ENCODE measurements around the gene ZNF763.
"Not testable (repeated sequence)": the region's sequence is repeated elsewhere in the genome, so short reads cannot be mapped to it uniquely, and the experiment has no call there.

Gene ZNF763
- 1.0 to 2.5 (median 1.7) reads per million in 3 donors for total RNA-seq

DNA sequence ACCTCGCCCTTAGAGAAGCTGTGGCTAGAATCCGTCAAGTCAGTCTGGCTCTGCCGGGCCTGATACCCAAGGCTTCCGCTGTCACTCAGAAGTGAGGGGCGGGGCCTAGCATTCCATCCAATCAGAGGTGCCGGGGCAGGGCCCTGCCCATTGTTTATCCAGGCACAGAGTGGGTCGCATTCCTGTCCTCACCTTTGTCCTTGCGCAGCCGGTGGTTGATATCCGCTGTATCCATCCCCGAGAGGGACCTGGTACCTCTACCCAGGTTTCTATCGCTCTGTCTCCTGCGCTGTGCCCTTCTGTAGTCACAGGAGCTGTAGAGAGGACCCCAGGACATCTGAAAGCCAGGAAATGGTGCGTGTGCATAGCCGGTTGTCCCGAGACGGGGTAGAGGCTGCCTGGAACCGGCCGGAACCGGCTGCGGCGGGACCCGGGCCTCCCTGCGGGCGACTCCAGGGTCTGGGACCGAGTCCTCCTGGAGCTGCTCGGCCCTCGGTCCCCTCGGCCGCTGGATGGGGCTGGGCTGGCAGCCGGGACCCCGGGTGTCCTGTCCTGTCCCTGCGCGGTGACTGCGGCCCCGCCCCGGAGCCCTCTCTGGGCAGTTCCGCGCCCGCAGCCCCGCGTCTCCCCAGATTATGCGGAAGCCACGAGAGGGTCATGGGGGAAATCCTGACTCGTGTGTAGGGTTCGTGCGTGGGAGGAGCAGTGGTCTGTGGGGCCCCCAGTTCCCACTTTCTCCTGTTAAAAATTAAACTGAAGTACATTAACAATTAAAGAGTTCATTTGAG, at the start of gene ZNF763:
Gene ZNF763, plus strand, starts transcription at position 183 of the 788 bp plus-strand sequence. Its CDS starts 169 bp downstream, at position 352.
- Histone ChIP-seq H3K27ac (ENCODE audit: insufficient read depth, low read length, poor library complexity, severe bottlenecking) (peak within 1 kb of the TSS; percentile 88), H3K9me3 (ENCODE audit: control insufficient read depth, low read length) (no peaks in the 10 kb centered on the region), H3K36me3 (ENCODE audit: control insufficient read depth, insufficient read depth, low read length) (no peaks in the 10 kb centered on the region), H3K27me3 (replicated peaks; ENCODE audit: control insufficient read depth, insufficient read depth, low read length, poor library complexity, severe bottlenecking) (no peaks in the 10 kb centered on the region), H3K4me1 (ENCODE audit: control insufficient read depth, insufficient read depth, low read length, poor library complexity, severe bottlenecking) (peaks cover 11% of the 10 kb centered on the region), H3K4me3 (ENCODE audit: insufficient read depth, low read depth, low read length, poor library complexity, severe bottlenecking) (peak within 1 kb of the TSS; percentile 70)
- peak; percentile 78 to 86 (median 80) for DNase-seq

DNA sequence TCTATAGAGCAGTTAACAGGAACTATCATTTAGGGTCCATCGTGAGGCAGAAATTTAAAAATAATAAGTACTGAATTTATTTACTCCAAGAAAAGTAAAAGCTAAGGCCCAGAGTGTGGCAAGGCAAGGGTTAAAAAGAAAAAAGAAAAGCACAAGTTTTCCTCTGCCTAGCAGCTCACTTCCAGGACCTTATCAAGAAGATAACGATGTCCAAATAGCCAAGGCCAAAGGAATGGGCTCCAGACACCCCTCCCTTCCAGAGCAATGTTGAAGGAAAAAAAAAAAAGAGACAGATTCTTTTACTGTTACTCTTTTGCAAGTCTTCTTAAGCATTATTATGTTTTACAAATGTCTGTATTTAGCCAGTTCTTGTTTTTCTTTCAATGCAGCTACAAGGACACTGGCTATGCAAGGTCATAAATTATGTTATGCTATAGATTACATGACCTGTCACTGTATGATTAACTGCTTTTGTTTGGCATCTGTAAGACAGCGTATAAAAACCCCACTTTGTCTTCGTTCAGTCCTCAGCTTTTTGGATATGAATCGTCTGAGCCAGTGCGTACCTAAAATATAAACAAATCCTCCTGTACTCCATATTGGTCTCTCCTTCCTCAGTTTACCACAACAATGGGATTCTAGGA, 42.9 kb upstream of the ZNF763 start:
- Histone ChIP-seq H3K9me3 (ENCODE audit: control insufficient read depth, low read length) (no peaks in the 10 kb centered on the region), H3K27me3 (replicated peaks; ENCODE audit: control insufficient read depth, insufficient read depth, low read length, poor library complexity, severe bottlenecking) (no peaks in the 10 kb centered on the region), H3K4me1 (ENCODE audit: control insufficient read depth, insufficient read depth, low read length, poor library complexity, severe bottlenecking) (peaks cover 12% of the 10 kb centered on the region)

DNA sequence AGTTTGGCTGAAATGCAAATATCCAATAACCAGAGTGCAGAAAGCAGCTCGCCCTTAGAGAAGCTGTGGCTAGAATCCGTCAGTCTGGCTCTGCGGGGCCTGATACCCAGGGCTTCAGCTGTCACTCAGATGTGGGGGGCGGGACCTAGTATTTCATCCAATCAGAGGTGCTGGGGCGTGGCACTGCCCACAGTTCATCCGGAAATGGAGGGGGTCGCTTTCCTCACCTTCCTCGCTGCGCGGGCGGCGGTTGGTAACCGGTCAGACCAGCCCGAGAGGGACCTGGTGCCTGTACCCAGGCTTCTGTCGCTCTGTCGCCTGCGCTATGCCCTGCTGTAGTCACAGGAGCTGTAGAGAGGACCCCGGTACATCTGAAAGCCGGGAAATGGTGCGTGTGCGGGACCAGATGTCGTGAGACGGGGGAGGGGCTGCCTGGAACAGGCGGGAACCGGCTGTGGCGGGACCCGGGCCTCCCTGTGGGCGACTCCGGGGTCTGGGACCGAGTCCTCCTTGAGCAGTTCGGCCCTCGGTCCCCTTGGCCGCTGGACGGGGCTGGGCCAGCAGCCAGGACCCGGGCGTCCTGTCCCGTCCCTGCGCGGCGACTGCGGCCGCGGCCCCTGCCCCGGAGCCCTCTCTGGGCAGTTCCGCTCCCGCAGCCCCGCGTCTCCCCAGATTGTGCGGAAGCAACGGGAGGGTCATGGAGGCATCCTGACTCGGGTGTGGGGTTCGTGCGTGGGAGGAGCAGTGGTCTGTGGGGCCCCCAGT, 39.8 kb upstream of the ZNF763 start, which contains the start of gene ZNF700:
Gene ZNF700, plus strand, starts transcription at position 222 of the 765 bp plus-strand sequence. Its CDS starts 104 bp downstream, at position 326.
- H3K9me3 ChIP-seq (ENCODE audit: control insufficient read depth, low read length): no peaks in the 10 kb centered on the region
- H3K4me1 ChIP-seq (ENCODE audit: control insufficient read depth, insufficient read depth, low read length, poor library complexity, severe bottlenecking): peaks cover 12% of the 10 kb centered on the region

More for the DNA sequence above, 42.9 kb upstream of the ZNF763 start:
- H3K36me3 ChIP-seq (ENCODE audit: control insufficient read depth, insufficient read depth, low read length): no peaks in the 10 kb centered on the region
- H3K4me3 ChIP-seq (ENCODE audit: insufficient read depth, low read depth, low read length, poor library complexity, severe bottlenecking): no peak overlapping the region
- no peak overlapping the region for H3K27ac ChIP-seq (ENCODE audit: insufficient read depth, low read length, poor library complexity, severe bottlenecking)
- no peak for DNase-seq

DNA sequence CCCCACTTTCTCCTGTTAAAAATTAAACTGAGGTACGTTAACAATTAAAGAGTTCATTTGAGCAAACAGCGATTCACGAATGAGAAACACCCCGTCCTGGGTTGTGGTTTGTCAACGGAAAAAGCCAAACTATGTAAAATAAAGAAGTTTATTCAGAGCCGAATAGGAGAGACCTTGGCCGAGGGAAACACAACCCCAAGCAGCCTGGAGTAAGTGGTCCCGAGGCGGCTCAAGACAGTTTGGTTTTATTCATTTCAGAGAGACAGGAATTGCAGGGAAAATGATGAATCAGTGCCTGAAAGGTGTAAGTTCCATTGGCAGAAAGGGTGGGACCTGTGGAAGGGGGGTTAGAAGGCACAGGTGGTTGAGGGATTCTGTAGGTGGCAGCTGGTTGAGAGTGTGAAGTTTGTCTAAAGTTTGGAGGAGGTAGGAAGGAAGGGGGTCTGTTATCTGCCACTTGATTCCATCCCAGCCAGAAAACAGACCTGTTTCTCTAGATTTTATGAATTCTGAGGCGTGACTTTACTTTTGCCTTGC, 39.1 kb upstream of the ZNF763 start:
- H3K9me3 ChIP-seq (ENCODE audit: control insufficient read depth, low read length); H3K27me3 ChIP-seq (replicated peaks; ENCODE audit: control insufficient read depth, insufficient read depth, low read length, poor library complexity, severe bottlenecking); H3K36me3 ChIP-seq (ENCODE audit: control insufficient read depth, insufficient read depth, low read length); DNase-seq: not testable (repeated sequence)
- H3K4me1 ChIP-seq (ENCODE audit: control insufficient read depth, insufficient read depth, low read length, poor library complexity, severe bottlenecking): peaks cover 12% of the 10 kb centered on the region
- peak overlapping the region; percentile 93 for H3K4me3 ChIP-seq (ENCODE audit: insufficient read depth, low read depth, low read length, poor library complexity, severe bottlenecking)
- H3K27ac ChIP-seq (ENCODE audit: insufficient read depth, low read length, poor library complexity, severe bottlenecking): peak overlapping the region; percentile 83

More for the DNA sequence above, 39.8 kb upstream of the ZNF763 start, which contains the start of gene ZNF700:
- Histone ChIP-seq H3K4me3 (ENCODE audit: insufficient read depth, low read depth, low read length, poor library complexity, severe bottlenecking) (peak within 1 kb of the TSS; percentile 93), H3K27ac (ENCODE audit: insufficient read depth, low read length, poor library complexity, severe bottlenecking) (peak within 1 kb of the TSS; percentile 83), H3K27me3 (replicated peaks; ENCODE audit: control insufficient read depth, insufficient read depth, low read length, poor library complexity, severe bottlenecking) (no peaks in the 10 kb centered on the region), H3K36me3 (ENCODE audit: control insufficient read depth, insufficient read depth, low read length) (no peaks in the 10 kb centered on the region)
- DNase-seq: peak; percentile 79 to 87 (median 87)

DNA sequence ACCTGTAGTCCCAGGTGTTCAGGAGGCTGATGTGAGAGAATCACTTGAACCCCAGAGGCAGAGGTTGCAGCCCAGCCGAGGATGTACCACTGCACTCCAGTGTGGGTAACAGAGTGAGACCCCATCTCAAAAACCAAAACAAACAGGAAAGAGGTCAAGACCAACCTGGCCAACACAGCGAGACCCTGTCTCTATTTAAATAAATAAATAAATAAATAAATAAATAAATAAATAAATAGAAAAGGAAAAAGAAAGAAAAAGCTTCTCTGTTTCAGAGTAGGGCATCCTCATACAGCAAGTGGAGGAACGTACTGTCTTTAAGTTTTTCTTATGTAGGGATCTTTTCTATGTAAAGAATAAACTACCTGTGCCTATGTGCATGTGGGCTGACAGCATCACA, 37.6 kb upstream of the ZNF763 start:
- H3K36me3 ChIP-seq (ENCODE audit: control insufficient read depth, insufficient read depth, low read length): no peaks in the 10 kb centered on the region
- no peaks in the 10 kb centered on the region for H3K9me3 ChIP-seq (ENCODE audit: control insufficient read depth, low read length)
- H3K4me3 ChIP-seq (ENCODE audit: insufficient read depth, low read depth, low read length, poor library complexity, severe bottlenecking): no peak overlapping the region
- H3K27ac ChIP-seq (ENCODE audit: insufficient read depth, low read length, poor library complexity, severe bottlenecking): no peak overlapping the region
- no peaks in the 10 kb centered on the region for H3K27me3 ChIP-seq (replicated peaks; ENCODE audit: control insufficient read depth, insufficient read depth, low read length, poor library complexity, severe bottlenecking)
- H3K4me1 ChIP-seq (ENCODE audit: control insufficient read depth, insufficient read depth, low read length, poor library complexity, severe bottlenecking): peaks cover 12% of the 10 kb centered on the region
- no peak for DNase-seq

DNA sequence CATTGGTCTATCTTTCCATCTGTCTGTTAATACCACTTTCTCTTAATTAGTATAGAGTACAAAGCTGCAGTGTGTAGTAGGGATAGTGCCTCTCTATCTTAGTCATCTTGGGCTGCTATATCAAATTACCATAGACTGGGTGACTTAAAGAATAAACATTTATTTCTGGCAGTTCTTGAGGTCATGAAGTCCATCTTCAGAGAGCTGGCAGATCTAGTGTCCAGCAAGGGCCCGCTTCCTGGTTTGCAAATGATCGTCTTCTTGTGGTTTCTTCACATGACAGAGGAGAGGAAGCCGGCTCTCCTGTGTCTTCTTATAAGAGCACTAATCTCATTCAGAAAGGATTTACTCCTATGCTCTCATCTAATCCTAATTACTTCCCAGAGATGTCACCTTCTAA, 33.8 kb upstream of the ZNF763 start:
- Histone ChIP-seq H3K27ac (ENCODE audit: insufficient read depth, low read length, poor library complexity, severe bottlenecking) (no peak overlapping the region), H3K36me3 (ENCODE audit: control insufficient read depth, insufficient read depth, low read length) (peaks cover 4% of the 10 kb centered on the region), H3K9me3 (ENCODE audit: control insufficient read depth, low read length) (no peaks in the 10 kb centered on the region), H3K4me3 (ENCODE audit: insufficient read depth, low read depth, low read length, poor library complexity, severe bottlenecking) (no peak overlapping the region), H3K4me1 (ENCODE audit: control insufficient read depth, insufficient read depth, low read length, poor library complexity, severe bottlenecking) (peaks cover under 1% of the 10 kb centered on the region), H3K27me3 (replicated peaks; ENCODE audit: control insufficient read depth, insufficient read depth, low read length, poor library complexity, severe bottlenecking) (no peaks in the 10 kb centered on the region)
- no peak for DNase-seq

DNA sequence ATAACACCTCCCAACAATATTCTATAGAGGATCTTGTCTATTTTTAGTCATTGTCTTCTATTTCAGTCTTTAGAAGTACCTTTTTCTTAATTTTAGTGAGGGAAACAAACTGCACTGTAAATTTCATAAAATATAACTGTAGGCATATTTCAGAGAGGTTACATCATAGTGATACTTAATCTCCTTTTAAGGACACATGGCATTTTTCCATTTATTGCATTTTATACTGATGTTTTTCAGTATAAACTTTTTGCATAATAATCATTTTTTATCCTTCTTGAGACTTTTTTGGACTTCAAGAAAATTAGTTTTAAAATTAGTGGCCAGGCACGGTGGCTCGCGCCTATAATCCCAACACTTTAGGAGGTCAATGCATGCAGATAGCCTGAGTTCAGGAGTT, 33.3 kb upstream of the ZNF763 start:
- DNase-seq: no peak
- Histone ChIP-seq H3K36me3 (ENCODE audit: control insufficient read depth, insufficient read depth, low read length) (peaks cover 4% of the 10 kb centered on the region), H3K4me1 (ENCODE audit: control insufficient read depth, insufficient read depth, low read length, poor library complexity, severe bottlenecking) (no peaks in the 10 kb centered on the region), H3K9me3 (ENCODE audit: control insufficient read depth, low read length) (no peaks in the 10 kb centered on the region), H3K4me3 (ENCODE audit: insufficient read depth, low read depth, low read length, poor library complexity, severe bottlenecking) (no peak overlapping the region), H3K27ac (ENCODE audit: insufficient read depth, low read length, poor library complexity, severe bottlenecking) (no peak overlapping the region), H3K27me3 (replicated peaks; ENCODE audit: control insufficient read depth, insufficient read depth, low read length, poor library complexity, severe bottlenecking) (no peaks in the 10 kb centered on the region)

DNA sequence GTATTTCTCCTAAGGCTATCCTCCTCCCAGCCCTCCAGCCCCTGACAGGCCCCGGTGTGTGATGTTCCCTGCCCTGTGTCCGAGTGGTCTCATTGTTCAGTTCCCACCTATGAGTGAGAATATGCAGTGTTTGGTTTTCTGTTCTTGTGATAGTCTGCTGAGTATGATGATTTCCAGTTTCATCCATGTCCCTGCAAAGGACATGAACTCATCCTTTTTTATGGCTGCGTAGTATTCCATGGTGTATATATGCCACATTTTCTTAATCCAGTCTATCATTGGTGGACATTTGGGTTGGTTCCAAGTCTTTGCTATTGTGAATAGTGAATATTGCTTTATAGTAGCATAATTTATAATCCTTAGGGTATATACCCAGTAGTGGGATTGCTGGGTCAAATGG, 29.0 kb upstream of the ZNF763 start:
- H3K4me3 ChIP-seq (ENCODE audit: insufficient read depth, low read depth, low read length, poor library complexity, severe bottlenecking); H3K27ac ChIP-seq (ENCODE audit: insufficient read depth, low read length, poor library complexity, severe bottlenecking); H3K27me3 ChIP-seq (replicated peaks; ENCODE audit: control insufficient read depth, insufficient read depth, low read length, poor library complexity, severe bottlenecking); DNase-seq; H3K4me1 ChIP-seq (ENCODE audit: control insufficient read depth, insufficient read depth, low read length, poor library complexity, severe bottlenecking); H3K9me3 ChIP-seq (ENCODE audit: control insufficient read depth, low read length): not testable (repeated sequence)
- peaks cover 13% of the 10 kb centered on the region for H3K36me3 ChIP-seq (ENCODE audit: control insufficient read depth, insufficient read depth, low read length)

DNA sequence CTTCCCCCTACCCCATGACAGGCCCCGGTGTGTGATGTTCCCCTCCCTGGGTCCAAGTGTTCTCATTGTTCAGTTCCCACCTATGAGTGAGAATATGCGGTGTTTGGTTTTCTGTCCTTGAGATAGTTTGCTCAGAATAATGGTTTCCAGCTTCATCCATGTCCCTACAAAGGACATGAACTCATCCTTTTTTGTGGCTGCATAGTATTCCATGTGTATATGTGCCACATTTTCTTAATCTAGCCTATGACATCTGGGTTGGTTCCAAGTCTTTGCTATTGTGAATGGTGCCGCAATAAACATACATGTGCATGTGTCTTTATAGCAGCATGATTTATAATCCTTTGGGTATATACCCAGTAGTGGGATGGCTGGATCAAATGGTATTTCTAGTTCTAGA, 26.5 kb upstream of the ZNF763 start:
- H3K27ac ChIP-seq (ENCODE audit: insufficient read depth, low read length, poor library complexity, severe bottlenecking); DNase-seq; H3K27me3 ChIP-seq (replicated peaks; ENCODE audit: control insufficient read depth, insufficient read depth, low read length, poor library complexity, severe bottlenecking); H3K4me1 ChIP-seq (ENCODE audit: control insufficient read depth, insufficient read depth, low read length, poor library complexity, severe bottlenecking); H3K4me3 ChIP-seq (ENCODE audit: insufficient read depth, low read depth, low read length, poor library complexity, severe bottlenecking): not testable (repeated sequence)
- H3K9me3 ChIP-seq (ENCODE audit: control insufficient read depth, low read length): peaks cover 23% of the 10 kb centered on the region
- peaks cover 30% of the 10 kb centered on the region for H3K36me3 ChIP-seq (ENCODE audit: control insufficient read depth, insufficient read depth, low read length)

All from effector memory CD4-positive, alpha-beta T cell (primary cell).